Stimulated activated CD8-positive, alpha-beta memory T cell treated with anti-CD3 and anti-CD28 coated beads, Interleukin-12 subunit alpha, Interleukin-12 subunit beta, amount 100 ng/mL, for 4 hours (primary cell): Measurements from ENCODE around the gene TSPAN18.

Source experiments
- DNase-seq: peaks from one replicate; pipeline ENCODE4 v3.0.0-alpha.2; 2020; ENCODE audit warnings: low read depth

TSPAN18 gene

DNA sequence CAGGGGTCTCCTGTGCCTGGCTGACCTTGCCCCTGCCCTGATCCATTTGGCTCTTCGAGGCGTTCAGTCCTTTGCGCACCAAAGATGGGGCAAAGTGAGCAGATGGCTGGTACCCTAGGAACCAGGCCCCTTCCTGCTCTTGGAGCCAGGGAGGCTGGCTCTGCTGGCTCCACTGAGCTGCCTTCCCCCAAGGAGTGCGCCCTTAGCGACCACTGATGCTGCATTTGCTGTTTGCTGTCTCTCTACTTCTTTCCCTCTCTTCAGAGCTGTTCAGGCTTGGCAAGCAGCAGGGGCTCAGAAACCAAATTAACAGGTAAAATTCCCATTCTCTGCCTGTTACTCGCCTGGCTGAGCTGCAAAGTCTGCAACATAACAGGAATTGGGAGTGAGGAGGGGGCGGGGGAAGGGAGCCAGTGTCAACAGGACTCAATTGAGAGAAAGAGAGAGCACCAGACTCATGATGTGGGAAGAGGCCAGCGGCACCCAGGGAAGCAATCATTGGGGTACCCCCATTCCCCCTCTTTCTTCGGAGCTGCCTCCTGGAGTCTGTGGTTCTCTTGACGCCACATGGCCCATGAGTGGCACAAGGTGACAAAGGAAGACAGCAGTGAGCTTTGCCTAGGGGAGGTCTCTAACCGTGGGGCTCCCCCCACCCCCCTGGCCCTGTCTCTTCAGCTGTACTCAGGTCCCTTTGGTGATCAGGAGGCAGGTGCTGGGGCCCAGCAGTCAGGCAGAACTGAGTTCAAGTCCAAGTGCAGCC is 121.6 kb downstream of the TSPAN18 start:
- DNase-seq = no peak

DNA sequence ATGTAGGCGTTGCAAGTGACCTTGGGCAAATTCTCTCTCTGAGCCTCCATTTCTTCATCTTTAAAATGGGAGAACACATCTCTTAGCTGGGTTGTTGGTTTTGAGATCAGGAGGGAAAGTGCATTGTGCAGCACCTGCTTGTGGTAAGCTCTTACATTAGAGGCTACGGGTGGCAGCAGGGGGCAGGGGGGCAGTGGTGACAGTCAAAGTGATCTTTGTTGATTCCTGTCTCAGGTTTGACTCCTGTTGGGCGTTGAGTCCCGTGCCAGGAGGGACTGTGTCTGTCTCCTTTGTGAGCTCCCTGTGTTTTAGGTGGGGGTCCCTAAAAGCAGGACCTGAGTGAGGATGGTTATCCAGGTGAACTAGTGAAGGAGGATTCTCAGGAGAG is 122.2 kb downstream of the TSPAN18 start:
- DNase-seq = no peak

DNA sequence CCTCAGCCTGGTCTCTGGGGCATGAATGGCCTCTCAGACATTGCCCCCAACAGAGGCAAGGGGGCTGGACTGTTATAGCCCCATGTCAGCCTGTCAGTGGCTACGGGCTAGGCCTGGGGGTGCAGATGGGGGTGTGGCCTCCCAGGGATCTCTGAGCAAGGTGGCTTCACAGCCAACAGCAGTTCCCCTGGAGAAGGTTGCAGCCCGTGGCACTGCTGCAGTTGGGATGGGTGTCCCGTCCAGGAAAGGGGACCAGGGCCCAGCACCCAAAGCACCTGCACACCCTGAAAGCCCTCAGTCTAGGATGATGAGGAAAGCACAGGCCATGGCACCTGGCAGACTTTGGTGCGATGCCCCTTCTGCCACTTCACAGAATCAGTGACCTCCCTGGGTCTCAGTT is 122.7 kb downstream of the TSPAN18 start:
- DNase-seq = no peak

DNA sequence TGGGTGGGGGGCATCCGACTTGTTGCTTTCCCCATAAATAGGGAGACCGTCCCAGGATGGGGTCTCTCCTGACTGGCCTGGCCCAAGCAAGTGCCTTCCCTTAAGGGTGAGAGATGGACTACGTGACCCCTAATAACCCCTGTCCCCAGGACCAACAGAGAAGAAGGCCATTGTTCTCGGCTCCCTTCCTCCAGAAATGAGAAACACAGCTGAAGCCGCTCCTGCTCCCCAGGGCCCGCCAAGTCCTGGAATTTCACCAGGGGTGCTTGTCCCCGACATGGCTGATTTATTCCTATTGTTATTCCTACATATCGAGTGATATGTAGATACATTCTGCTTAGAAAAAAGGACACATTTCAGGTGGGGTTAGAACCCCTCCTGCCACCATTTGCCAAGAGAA is 123.2 kb downstream of the TSPAN18 start:
- no peak for DNase-seq

DNA sequence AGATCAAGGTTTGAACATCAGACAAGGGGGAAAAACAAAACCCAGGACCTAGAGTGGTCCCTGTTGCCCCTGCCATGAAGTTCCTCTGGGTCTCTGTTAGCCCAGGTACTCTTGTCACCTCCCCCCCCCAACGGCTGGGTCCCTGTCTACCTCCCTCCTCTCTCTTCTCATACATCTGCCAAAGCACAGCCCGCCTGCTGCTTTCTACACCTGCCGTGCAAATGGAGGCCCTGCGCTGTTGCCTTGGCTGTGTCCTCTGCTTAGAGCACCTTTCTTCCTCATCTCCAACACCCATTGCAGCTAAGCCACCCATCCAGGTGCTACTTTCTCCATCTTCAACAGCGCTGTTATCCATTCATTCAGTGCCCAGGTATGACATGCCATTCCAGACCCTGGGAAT is 124.7 kb downstream of the TSPAN18 start:
- no peak for DNase-seq

DNA sequence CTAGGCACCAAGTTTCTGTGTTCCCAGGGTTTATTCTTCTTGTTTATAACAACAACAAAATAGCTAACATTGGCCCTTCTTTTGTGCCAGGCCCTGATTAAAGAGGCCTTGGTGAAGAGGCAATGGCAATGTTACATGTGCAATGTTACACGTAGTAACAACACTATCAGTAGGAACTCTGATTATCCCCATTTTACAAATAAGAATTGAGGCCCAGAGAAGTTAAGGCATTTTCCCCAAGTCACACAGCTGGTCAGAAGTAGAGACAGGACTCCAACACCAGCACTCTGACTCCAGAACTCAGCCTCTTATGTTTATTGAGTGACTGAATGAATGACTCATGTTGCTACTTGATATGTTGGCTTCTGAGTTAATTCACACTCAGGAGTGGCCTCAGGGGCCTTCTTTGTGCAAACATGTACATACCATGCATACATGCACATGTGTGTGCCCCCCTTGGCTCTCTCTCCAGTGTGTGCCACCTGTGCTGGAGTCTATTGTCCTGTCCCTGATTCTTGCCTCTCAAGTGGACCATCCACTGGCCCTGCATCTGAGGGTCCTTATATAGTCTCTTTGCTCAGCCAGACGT is 125.5 kb downstream of the TSPAN18 start:
- DNase-seq = no peak

DNA sequence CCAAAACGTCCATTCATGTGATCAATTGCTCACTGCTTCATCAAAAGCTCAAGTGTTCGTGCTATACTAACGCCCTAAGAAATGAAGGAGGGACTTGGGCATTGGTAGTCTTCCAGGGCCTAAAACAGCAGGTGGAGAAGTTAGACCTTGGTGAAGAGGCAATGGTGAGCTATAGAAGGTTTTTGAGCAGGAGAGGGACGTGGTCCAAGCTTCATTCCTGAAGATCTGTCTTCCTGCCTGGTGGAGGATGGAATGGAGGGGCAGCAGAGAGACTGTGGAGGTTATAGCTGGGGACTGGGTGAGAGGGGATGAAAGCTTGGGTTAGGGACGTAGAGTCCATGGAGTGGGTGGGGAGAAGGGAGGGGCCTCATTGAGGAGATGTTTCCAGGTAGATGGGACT is 126.2 kb downstream of the TSPAN18 start:
- no peak for DNase-seq

DNA sequence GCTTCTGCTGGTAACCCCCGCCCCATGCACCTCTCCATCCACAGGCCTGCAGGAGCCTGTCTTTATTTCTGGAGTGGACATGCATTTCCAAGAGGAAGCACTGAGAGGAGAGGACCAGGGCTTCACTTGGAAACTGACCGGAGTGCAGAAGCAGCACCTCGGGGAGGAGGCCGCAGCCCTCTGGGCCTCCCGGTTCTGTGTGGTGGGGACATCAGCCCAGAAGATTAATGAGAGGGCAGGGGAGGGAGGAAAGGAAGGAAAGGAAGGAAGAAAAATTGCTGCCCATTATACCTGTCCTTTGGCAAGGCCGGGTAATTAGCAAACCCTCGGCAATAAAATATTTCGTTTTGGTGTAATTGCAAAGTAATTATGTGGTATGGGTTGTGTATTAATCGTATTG is 126.9 kb downstream of the TSPAN18 start:
- DNase-seq = no peak

DNA sequence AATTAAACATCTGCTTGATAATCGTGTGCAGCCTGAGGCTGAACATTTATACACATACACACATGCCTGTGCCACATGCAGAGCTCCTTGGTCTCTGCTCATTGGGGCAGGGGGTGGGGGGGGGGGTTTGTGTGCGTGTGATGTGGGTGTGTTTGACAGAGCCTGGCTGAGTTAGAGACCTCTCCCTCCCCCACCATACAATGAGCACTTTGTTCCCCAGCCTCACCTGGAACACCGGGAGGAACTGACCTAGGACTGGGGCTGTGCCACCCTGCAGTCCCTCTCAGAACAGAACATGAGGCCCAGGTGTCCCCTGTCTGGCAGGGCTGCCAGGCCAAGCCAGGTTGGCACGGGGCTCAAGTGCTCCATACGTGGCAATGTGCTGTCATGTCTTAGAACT is 127.3 kb downstream of the TSPAN18 start:
- no peak for DNase-seq

DNA sequence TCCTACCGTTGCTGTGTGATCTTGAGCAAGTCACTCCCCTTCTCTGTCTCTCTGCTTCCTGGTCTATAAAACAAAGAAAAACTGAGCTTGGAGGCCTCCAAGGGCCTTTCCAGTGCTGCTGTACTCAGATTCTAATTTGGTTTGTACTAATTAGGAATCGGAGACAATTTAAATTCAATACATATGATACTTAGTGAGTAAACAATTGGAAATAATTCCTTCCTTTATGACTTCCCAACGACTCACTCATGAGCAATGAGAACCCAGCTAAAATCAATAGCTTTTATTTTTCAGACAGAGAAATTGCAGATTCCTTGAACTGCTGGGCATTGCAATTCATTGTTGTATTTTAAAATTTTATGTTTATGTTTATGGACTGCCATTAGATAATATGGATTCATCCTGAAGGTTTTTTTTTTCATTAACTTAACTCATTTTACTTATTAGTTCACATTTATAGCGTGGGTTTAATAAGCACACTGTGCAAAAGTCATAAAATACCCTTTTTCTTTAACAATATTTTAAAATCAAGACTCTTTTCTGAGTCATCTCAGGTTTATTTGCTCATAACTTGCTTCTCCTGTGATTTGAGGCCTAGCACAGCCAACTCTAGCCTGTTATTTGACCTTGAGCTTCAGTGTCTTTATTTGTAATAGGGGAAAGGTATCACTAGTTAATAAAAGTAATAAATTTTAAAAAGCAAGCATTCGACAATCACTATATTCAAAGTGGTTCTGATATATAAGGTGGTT is 128.2 kb downstream of the TSPAN18 start:
- DNase-seq = no peak

DNA sequence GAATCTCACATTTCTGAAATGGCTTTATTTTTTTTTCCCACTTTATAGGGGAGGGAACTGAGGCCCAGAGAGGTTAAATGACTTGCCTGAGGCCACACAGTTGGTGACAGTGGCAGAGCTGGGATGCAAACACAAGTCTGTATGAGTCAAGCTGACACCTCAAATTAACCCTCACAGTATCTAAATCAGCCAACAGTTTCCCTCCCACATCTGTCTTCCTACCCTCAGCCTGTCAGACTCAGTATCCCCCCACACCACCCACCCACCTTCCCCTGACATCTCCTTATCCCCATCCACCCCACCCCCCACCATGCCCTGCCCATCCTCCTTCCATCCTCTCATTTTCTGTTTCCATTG is 128.7 kb downstream of the TSPAN18 start:
- DNase-seq = no peak

DNA sequence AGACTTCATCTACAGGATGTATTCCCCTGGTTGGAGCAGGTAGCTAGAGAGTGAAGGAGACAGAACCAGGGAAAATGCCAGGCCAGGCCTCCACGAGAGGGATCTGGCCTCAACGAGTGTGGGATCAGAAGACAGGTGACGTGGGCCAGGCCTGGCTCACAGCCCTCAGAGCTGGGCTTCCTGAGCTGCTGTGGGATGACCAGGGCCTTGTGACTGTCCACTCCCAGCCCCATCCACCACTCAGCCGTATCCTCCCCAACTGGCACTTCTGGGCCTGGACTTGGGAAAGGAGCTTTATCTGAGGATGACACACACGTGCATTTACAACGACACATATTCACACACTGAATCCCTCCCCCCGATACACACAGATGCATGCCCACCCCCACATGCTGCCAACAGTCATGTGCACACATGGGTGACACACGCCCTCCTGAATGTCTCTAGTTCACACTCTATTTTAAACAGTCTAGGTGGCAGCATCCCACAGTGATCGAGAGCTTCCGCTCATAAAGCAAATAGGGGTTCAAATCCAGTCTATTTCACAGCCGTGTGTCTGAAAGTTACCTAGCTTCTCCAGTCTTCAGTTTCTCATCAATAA is 130.8 kb downstream of the TSPAN18 start:
- no peak for DNase-seq

DNA sequence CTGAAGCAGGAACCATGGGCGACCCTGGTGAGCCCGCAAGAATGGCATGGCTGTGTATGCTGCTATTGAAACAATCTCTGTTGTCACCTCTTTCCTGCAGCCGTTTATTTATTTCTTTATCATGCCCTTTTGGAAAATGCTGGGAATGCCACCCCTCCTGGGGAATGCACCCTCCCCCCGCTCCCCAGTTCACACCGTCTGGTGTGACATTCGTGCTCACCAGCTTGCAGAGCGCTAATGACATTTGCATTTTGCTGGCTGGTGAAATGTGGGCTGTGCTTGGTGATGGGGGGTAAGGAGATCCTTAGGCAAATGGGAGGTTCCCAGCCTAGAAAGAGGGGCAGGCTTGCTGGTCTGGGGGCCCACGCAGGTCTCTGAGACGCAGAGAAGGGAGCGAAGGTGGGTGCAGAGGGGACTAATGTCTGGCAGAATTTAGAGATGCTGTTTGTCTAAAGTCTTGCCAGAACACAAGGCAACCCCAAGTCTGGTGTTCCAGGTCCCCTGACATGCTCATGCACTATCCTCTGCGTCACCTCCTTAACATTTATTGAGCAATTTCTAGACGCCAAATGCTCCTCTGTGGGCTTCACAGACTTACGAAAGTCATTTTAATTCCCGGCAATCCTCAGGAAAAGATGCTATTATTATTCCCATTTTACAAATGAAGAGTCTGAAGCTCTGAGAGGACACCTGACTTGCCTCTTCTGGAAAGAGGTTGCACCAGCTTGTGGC is 132.2 kb downstream of the TSPAN18 start:
- DNase-seq = no peak

DNA sequence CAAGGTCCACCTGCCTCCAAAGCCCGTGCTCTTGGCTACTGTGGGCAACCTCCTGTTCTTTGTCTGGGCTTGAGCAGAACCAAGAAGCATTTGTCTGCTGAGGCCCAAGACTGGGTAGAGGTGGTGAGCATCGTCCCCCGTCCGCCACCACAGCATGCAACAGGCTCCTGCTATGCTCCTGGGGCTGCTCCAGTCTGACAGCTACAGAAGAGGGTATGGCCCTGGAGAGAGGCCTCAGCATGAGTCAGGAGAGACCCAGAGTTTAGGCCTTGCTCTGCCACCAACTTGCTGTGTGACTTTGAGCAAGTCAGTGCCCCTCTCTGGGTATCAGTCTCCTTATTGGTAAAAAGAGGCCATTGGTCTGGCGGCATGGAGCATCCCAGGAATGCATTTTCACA is 132.8 kb downstream of the TSPAN18 start:
- DNase-seq = no peak

DNA sequence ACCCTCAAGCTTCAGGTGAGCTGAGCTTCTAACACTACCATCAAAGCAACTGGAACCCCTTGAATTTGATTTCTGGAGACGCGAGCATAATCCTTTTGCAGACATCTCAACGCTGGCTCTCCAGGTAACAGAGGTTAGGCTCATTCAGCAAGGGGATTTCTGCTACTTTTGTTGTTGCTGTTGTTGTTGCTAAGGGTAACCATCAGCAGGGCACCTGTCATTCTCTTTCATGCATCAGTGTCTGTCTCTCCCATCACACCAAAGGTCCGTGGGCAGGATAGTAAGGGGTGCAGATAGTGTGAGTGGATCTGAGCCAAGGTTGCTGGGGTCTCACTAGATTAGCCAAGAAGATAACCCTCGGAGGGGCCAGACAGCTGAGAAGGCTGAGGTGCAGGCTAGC is 133.6 kb downstream of the TSPAN18 start:
- DNase-seq = no peak

DNA sequence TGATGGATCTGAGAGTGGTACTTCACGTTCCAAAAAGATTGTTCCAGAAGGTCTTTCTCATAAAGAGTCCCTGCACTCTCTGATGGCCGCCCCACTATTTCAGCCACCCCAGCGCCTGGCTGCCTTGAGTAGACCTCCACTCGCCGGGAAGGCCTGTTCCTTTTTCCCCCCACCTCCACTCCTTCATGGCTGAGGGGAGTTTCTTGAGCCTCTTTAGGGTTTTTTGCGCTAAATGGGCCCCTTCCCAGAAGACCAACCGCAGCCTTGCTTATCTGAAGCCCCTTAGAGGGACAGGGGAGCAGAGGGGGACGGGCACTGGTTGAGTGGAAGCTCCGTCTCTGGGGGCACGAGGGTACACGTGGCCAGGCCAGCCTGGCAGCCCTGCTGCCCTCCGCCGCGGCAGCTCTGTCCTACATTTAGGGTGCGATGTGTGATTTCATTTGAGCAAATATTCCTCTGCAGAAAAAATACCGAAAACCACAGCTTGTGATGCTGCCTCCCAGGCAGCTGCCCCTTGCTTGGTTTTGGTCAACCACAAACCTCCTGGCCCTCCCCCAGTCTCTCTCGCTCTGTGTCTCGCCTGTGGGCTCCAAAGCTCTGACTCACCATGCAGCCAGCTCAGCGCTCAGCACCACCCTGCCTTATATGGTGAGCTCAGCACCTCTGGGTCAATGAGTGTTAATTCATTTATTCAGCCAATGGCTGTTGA is 135.2 kb downstream of the TSPAN18 start:
- DNase-seq = peak; percentile 72

DNA sequence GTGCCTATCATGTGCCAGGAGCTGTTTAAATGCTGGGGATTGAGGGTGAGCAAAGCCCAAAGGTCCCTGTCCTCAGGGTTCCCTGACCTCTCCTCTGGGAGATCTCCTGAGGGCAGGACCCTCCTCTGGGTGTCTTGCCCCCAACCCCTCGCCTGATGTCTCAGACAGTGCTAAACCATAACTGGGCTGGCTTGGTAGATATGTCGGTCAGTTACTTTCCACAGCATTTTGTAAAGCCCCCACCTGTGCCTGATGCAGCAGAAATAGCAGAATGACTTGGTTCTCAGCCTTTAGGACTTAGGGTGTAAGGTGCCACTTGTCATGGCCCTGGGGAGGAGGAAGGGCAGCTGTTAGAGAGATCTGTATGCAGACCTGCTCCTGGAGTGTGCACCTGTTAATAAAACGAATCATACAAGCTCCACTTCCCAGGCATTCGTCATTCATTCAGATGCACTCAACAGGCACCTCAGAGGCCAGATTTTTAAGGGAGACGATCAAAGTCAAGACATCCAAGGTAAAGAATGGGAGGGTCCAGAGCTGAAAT is 135.9 kb downstream of the TSPAN18 start:
- no peak for DNase-seq

DNA sequence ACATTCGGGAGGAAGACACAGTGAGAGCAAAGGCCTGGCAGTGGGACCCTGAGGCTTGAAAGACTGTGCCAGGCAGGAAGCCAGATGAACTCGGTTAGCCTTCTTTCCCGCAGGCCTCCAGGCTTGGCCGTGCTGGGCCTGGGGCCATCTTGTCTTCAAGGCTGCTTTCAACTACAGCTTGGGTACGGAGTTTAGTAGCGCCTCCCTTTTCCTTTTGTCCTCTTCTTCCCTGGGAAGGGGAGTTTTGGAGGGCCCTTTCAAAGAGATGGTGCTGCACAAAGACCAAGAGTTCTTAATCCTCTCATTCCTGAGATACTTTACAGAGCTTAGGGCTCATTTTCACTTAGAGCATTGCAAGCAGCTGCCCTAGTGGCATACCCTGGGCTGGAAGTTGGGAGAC is 136.5 kb downstream of the TSPAN18 start:
- DNase-seq = no peak

DNA sequence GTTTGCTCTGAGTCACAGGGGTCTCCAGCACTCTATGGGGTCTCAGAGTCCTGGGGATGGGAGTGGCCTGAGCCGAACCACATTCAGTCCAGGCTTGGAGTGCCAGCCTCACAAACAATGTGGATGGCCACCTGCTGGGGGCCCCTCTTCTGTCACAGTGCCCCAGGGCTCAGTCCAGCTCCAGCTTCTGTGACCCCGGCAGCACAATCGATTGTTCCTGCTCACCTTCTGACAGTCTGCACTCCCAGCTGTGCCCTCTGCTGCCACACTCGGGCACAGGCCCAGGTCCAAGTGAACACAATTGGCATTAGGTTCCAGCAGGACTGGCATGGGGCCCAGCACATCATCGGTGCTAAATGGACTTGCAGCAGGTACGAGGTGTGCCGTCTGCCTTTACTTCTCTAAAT is 139.1 kb downstream of the TSPAN18 start:
- DNase-seq = no peak

DNA sequence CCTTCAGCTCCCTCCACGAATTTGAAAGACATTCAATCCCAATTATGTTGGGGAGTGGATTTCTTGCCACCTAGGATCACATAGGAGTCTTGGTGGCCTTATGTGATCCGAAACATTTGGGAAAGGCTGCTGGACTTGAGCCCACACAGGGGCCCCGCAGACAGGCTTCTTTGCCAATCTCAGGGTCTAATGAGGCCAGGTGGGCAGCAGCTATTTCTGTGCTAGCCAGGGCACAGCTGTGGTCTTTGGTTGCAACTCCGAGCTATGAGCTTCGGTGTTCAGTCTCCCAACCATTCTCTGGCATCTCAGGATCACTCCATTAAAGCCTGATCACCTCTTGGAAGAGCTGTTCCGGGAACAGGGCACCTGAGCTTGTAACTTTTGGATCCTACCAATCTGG is 139.5 kb downstream of the TSPAN18 start:
- DNase-seq = no peak

DNA sequence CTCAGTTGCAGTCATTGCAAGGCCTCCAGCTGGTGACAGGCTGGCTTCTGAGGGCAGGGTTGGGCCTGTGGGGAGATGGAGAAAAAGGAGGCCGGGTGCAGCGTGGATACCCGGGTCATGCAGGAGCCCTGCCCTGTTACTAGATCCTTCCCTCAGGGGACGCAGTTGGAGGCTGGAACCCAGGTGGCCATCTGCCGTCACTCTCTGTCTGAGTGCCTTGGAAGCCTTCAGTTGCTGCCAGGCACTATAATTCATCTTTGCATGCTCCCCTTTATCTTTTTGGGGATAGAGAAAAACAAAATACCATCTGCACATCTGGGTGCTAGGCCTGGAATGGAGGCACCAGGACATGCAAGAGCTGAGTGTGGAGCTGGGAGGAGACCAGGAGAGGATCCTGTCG is 141.3 kb downstream of the TSPAN18 start:
- no peak for DNase-seq
